HG02885 (cell line): ENCODE results near the gene SPOCK1.

Source experiments
- ATAC-seq: cut with Tn5 transposase; IDR thresholded peaks from one replicate; pipeline ENCODE4 v1.9.1; 2021; ENCODE audit warnings: mild to moderate bottlenecking; ENCODE audit not compliant: unreplicated experiment, poor library complexity

The SPOCK1 gene

GRCh38 chr5:137372016-137372772, 126.9 kb downstream of the SPOCK1 start:
- ATAC-seq, result no peak

GRCh38 chr5:137370096-137371071, 128.7 kb downstream of the SPOCK1 start:
- ATAC-seq, result no peak

- ATAC-seq, result no peak
Observed at GRCh38 chr5:137368651-137369050, 130.5 kb downstream of the SPOCK1 start.

- no peak for ATAC-seq
Observed at GRCh38 chr5:137367951-137368350, 131.2 kb downstream of the SPOCK1 start.

GRCh38 chr5:137366526-137366925, 132.6 kb downstream of the SPOCK1 start:
- no peak for ATAC-seq

- no peak for ATAC-seq
Observed at GRCh38 chr5:137365126-137365865, 133.8 kb downstream of the SPOCK1 start.

GRCh38 chr5:137361280-137361679, 137.8 kb downstream of the SPOCK1 start:
- no peak for ATAC-seq

GRCh38 chr5:137360607-137361006, 138.5 kb downstream of the SPOCK1 start:
- ATAC-seq, result no peak

GRCh38 chr5:137359941-137360340, 139.2 kb downstream of the SPOCK1 start:
- ATAC-seq, result no peak

GRCh38 chr5:137357436-137357835, 141.7 kb downstream of the SPOCK1 start:
- no peak for ATAC-seq

GRCh38 chr5:137356127-137356526, 143.0 kb downstream of the SPOCK1 start:
- no peak for ATAC-seq

- no peak for ATAC-seq
Observed at GRCh38 chr5:137355708-137356107, 143.4 kb downstream of the SPOCK1 start.

- ATAC-seq, result no peak
Observed at GRCh38 chr5:137352095-137352494, 147.0 kb downstream of the SPOCK1 start.

- no peak for ATAC-seq
Observed at GRCh38 chr5:137350791-137351190, 148.3 kb downstream of the SPOCK1 start.

- no peak for ATAC-seq
Observed at GRCh38 chr5:137348759-137349158, 150.4 kb downstream of the SPOCK1 start.

- no peak for ATAC-seq
Observed at GRCh38 chr5:137347865-137348264, 151.3 kb downstream of the SPOCK1 start.

GRCh38 chr5:137346281-137346680, 152.8 kb downstream of the SPOCK1 start:
- ATAC-seq, result no peak

- no peak for ATAC-seq
Observed at GRCh38 chr5:137345396-137345795, 153.7 kb downstream of the SPOCK1 start.

GRCh38 chr5:137344723-137345322, 154.3 kb downstream of the SPOCK1 start:
- ATAC-seq, result no peak

- no peak for ATAC-seq
Observed at GRCh38 chr5:137344021-137344420, 155.1 kb downstream of the SPOCK1 start.
